Left renal cortex interstitium (tissue), 4 donors: ENCODE measurements around the gene C2CD2. TPM values are rescaled to one million over a fixed set of nuclear protein-coding genes. Genes with fewer than 3 reads are reported as not detected.

ENCODE experiments used
- DNase-seq, 4 donors: peaks; one replicate each; pipeline ENCODE4 v3.0.0-alpha.2; 2013; ENCODE audit warnings: low read depth in 4 of 4, low spot score in 2 of 4, missing footprints in 1 of 4
- polyA plus RNA-seq, 4 donors: library from polyadenylated mRNA; unstranded; fragments of 120-200 nt; gene quantifications; one replicate each; pipeline ENCODE4 v1.2.1, GENCODE V29; 2013; ENCODE audit not compliant: insufficient read length in 4 of 4

Gene C2CD2
- polyA plus RNA-seq, 4 donors = 12.5 to 20.0 (median 16.1) TPM

GRCh38 chr21:41916888-41917433 is 36.9 kb downstream of the C2CD2 start:
- DNase-seq = no peak

- no peak for DNase-seq
Observed at GRCh38 chr21:41914965-41915364, 38.9 kb downstream of the C2CD2 start.

- no peak for DNase-seq
Observed at GRCh38 chr21:41914358-41914757, 39.5 kb downstream of the C2CD2 start.

GRCh38 chr21:41913230-41913629 is 40.6 kb downstream of the C2CD2 start:
- DNase-seq = no peak

- DNase-seq = no peak
Observed at GRCh38 chr21:41908829-41909228, 45.0 kb downstream of the C2CD2 start.

- DNase-seq = no peak
Observed at GRCh38 chr21:41907496-41908258, 46.1 kb downstream of the C2CD2 start.

GRCh38 chr21:41906770-41907169 is 47.0 kb downstream of the C2CD2 start:
- no peak for DNase-seq

- no peak for DNase-seq
Observed at GRCh38 chr21:41903559-41904351, 50.1 kb downstream of the C2CD2 start.

- no peak for DNase-seq
Observed at GRCh38 chr21:41902946-41903345, 50.9 kb downstream of the C2CD2 start.

GRCh38 chr21:41901782-41902181 is 52.0 kb downstream of the C2CD2 start:
- DNase-seq = no peak

- no peak for DNase-seq
Observed at GRCh38 chr21:41901099-41901498, 52.7 kb downstream of the C2CD2 start.

GRCh38 chr21:41900401-41900800 is 53.4 kb downstream of the C2CD2 start:
- DNase-seq = no peak

- DNase-seq = no peak
Observed at GRCh38 chr21:41899426-41900202, 54.2 kb downstream of the C2CD2 start.

GRCh38 chr21:41898998-41899397 is 54.8 kb downstream of the C2CD2 start:
- DNase-seq = no peak

- DNase-seq = no peak
Observed at GRCh38 chr21:41897700-41898099, 56.1 kb downstream of the C2CD2 start.

- DNase-seq = no peak
Observed at GRCh38 chr21:41897047-41897669, 56.7 kb downstream of the C2CD2 start.

GRCh38 chr21:41895643-41896493 is 58.0 kb downstream of the C2CD2 start:
- DNase-seq = no peak

GRCh38 chr21:41894922-41895557 is 58.8 kb downstream of the C2CD2 start:
- no peak for DNase-seq

- no peak for DNase-seq
Observed at GRCh38 chr21:41894511-41894910, 59.3 kb downstream of the C2CD2 start.
